DND-41 (cell line): ENCODE data around the gene LILRA1.

Source experiments
- ATAC-seq: fragments of 200-7000 bp; cut with Tn5 transposase; 3 replicates; pipeline ENCODE4 v1.9.1; 2021; ENCODE audit warnings: low read depth; ENCODE audit not compliant: insufficient read depth
- DNase-seq: peaks from one replicate; pipeline ENCODE4 v3.0.0-alpha.2; 2020
- H2AFZ ChIP-seq: 2 replicates; pipeline ENCODE4 v1.6.0; 2012; ENCODE audit warnings: low read depth, low read length
- H3K27ac ChIP-seq: 2 replicates; pipeline ENCODE4 v1.5.1; 2012; ENCODE audit warnings: low read length, inconsistent platforms
- H3K27me3 ChIP-seq: fragments of 200-600 bp; sonication (generic); 2 replicates; pipeline ENCODE4 v1.6.0; 2012; ENCODE audit warnings: low read length, mild to moderate bottlenecking, inconsistent platforms; ENCODE audit not compliant: insufficient read depth, poor library complexity
- H3K36me3 ChIP-seq: 2 replicates; pipeline ENCODE4 v1.5.1; 2012; ENCODE audit warnings: low read length, inconsistent platforms; ENCODE audit not compliant: insufficient read depth
- H3K4me1 ChIP-seq: 2 replicates; pipeline ENCODE4 v1.5.1; 2012; ENCODE audit warnings: mild to moderate bottlenecking, low read length; ENCODE audit not compliant: insufficient read depth
- H3K4me2 ChIP-seq: 2 replicates; pipeline ENCODE4 v1.6.0; 2012; ENCODE audit warnings: mild to moderate bottlenecking, moderate library complexity, low read length, inconsistent platforms; ENCODE audit not compliant: insufficient read depth
- H3K4me3 ChIP-seq, 2 experiments: fragments of 200-600 bp in 1 of 2; shearing (Covaris generic) in 1 of 2; 2 replicates each; pipeline ENCODE4 v1.5.1; 2012 to 2016; ENCODE audit warnings: inconsistent platforms in 2 of 2, low read length in 2 of 2, mild to moderate bottlenecking in 2 of 2, low read depth in 1 of 2, moderate library complexity in 1 of 2
- H3K79me2 ChIP-seq: 2 replicates; pipeline ENCODE4 v1.6.0; 2012; ENCODE audit warnings: low read length, inconsistent platforms; ENCODE audit not compliant: insufficient read depth
- H3K9ac ChIP-seq: 2 replicates; pipeline ENCODE4 v1.6.0; 2012; ENCODE audit warnings: low read depth, mild to moderate bottlenecking, inconsistent platforms, low read length, moderate library complexity
- H3K9me3 ChIP-seq: 2 replicates; pipeline ENCODE4 v1.5.1; 2012; ENCODE audit warnings: low read length, moderate library complexity, mild to moderate bottlenecking, inconsistent platforms; ENCODE audit not compliant: insufficient read depth, severe bottlenecking
- H4K20me1 ChIP-seq: 2 replicates; pipeline ENCODE4 v1.6.0; 2012; ENCODE audit warnings: low read length; ENCODE audit not compliant: insufficient read depth
- CTCF ChIP-seq: IDR thresholded peaks from 2 replicates; pipeline ENCODE4 v1.5.1; 2012; ENCODE audit warnings: borderline replicate concordance, low read length, moderate library complexity, mild to moderate bottlenecking; ENCODE audit not compliant: poor library complexity, severe bottlenecking; ENCODE audit errors: extremely low read depth
- EZH2 ChIP-seq: IDR thresholded peaks from 3 replicates; pipeline ENCODE4 v1.6.1; 2012; ENCODE audit warnings: borderline replicate concordance, low read depth, mild to moderate bottlenecking, moderate library complexity, low read length, inconsistent platforms; ENCODE audit not compliant: severe bottlenecking

Gene LILRA1

GRCh38 chr19:54600212-54600611, 6.8 kb downstream of the LILRA1 start:
- ATAC-seq (no peak), DNase-seq (no peak)
- no peaks in the 10 kb centered on the region for H3K4me1 ChIP-seq
- H3K79me2 ChIP-seq = no peaks in the 10 kb centered on the region
- no peak overlapping the region for H3K4me2 ChIP-seq
- no peaks in the 10 kb centered on the region for H3K36me3 ChIP-seq
- H3K27ac ChIP-seq = no peak overlapping the region
- TF ChIP-seq CTCF (no peak), EZH2 (no peak)
- H3K9me3 ChIP-seq = no peaks in the 10 kb centered on the region
- no peak overlapping the region for H2AFZ ChIP-seq
- peaks cover 10% of the 10 kb centered on the region for H3K27me3 ChIP-seq
- no peak overlapping the region for H3K4me3 ChIP-seq
- no peaks in the 10 kb centered on the region; the same call in 1 of the 2 replicates for H4K20me1 ChIP-seq
- H3K9ac ChIP-seq = no peak overlapping the region

GRCh38 chr19:54606230-54606629, 12.8 kb downstream of the LILRA1 start:
- Histone ChIP-seq H3K4me2 (no peak overlapping the region), H3K4me3 (no peak overlapping the region), H3K9ac (no peak overlapping the region), H3K79me2 (no peaks in the 10 kb centered on the region), H4K20me1 (no peaks in the 10 kb centered on the region), H2AFZ (no peak overlapping the region), H3K36me3 (no peaks in the 10 kb centered on the region), H3K27ac (no peak overlapping the region), H3K27me3 (peaks cover 2% of the 10 kb centered on the region), H3K4me1 (no peaks in the 10 kb centered on the region), H3K9me3 (no peaks in the 10 kb centered on the region)
- ATAC-seq = no peak
- no peak for DNase-seq
- TF ChIP-seq EZH2 = no peak
- no peak for TF ChIP-seq CTCF

GRCh38 chr19:54606891-54607784, 13.7 kb downstream of the LILRA1 start:
- H3K4me1 ChIP-seq = no peaks in the 10 kb centered on the region
- no peak overlapping the region for H3K4me2 ChIP-seq
- TF ChIP-seq EZH2 = no peak
- TF ChIP-seq CTCF = no peak
- ATAC-seq (no peak), DNase-seq (no peak)
- no peak overlapping the region for H3K4me3 ChIP-seq
- H3K9ac ChIP-seq = no peak overlapping the region
- H3K27me3 ChIP-seq = peaks cover 2% of the 10 kb centered on the region
- no peaks in the 10 kb centered on the region for H3K36me3 ChIP-seq
- no peaks in the 10 kb centered on the region for H3K9me3 ChIP-seq
- H2AFZ ChIP-seq = no peak overlapping the region
- H3K79me2 ChIP-seq = no peaks in the 10 kb centered on the region
- H4K20me1 ChIP-seq = no peaks in the 10 kb centered on the region
- no peak overlapping the region for H3K27ac ChIP-seq
